Hepatocyte (in vitro differentiated cells): ENCODE measurements around the gene GLT1D1. TPM values are rescaled to one million over a fixed set of nuclear protein-coding genes. Genes with fewer than 3 reads are reported as not detected.

Experiments
- DNase-seq: peaks from one replicate; pipeline ENCODE4 v3.0.0-alpha.2; 2016; ENCODE audit warnings: low spot score
- H2AFZ ChIP-seq: fragments of 200-600 bp; sonication (generic); 2 replicates; pipeline ENCODE4 v1.6.0; 2016; ENCODE audit warnings: antibody characterized with exemption, mild to moderate bottlenecking
- H3K27ac ChIP-seq: fragments of 200-600 bp; sonication (generic); 2 replicates; pipeline ENCODE4 v1.5.1; 2016; ENCODE audit warnings: mild to moderate bottlenecking
- H3K27me3 ChIP-seq: fragments of 200-600 bp; sonication (generic); 2 replicates; pipeline ENCODE4 v1.6.1; 2016
- H3K36me3 ChIP-seq: fragments of 200-600 bp; sonication (generic); replicated peaks from 2 replicates; pipeline ENCODE4 v1.5.1; 2016; ENCODE audit warnings: low read depth; ENCODE audit not compliant: insufficient read depth
- H3K4me1 ChIP-seq: fragments of 200-600 bp; sonication (generic); 2 replicates; pipeline ENCODE4 v1.5.1; 2016; ENCODE audit warnings: mild to moderate bottlenecking, moderate library complexity; ENCODE audit not compliant: insufficient read depth
- H3K4me2 ChIP-seq: fragments of 200-600 bp; sonication (generic); 2 replicates; pipeline ENCODE4 v1.6.0; 2016
- H3K4me3 ChIP-seq: fragments of 200-600 bp; sonication (generic); 2 replicates; pipeline ENCODE4 v1.5.1; 2016; ENCODE audit warnings: mild to moderate bottlenecking
- H3K79me2 ChIP-seq: fragments of 200-600 bp; sonication (generic); 2 replicates; pipeline ENCODE4 v1.6.0; 2017; ENCODE audit warnings: mild to moderate bottlenecking
- H3K9me2 ChIP-seq: fragments of 200-600 bp; sonication (generic); replicated peaks from 2 replicates; pipeline ENCODE4 v1.6.0; 2017; ENCODE audit warnings: mild to moderate bottlenecking; ENCODE audit not compliant: insufficient read depth
- H3K9me3 ChIP-seq: fragments of 200-600 bp; sonication (generic); 2 replicates; pipeline ENCODE4 v1.5.1; 2016; ENCODE audit warnings: low read depth, mild to moderate bottlenecking
- H4K20me1 ChIP-seq: fragments of 200-600 bp; sonication (generic); 2 replicates; pipeline ENCODE4 v1.6.0; 2016; ENCODE audit warnings: mild to moderate bottlenecking; ENCODE audit not compliant: insufficient read depth, poor library complexity, severe bottlenecking
- CTCF ChIP-seq: fragments of 200-600 bp; sonication (generic); IDR thresholded peaks from 2 replicates; pipeline ENCODE4 v1.5.1; 2016; ENCODE audit warnings: antibody characterized with exemption, mild to moderate bottlenecking; ENCODE audit not compliant: poor library complexity
- EZH2 ChIP-seq: fragments of 200-600 bp; sonication (generic); IDR thresholded peaks from 2 replicates; pipeline ENCODE4 v1.6.1; 2016; ENCODE audit warnings: antibody characterized with exemption, mild to moderate bottlenecking, borderline replicate concordance
- EZH2phosphoT487 ChIP-seq: fragments of 200-600 bp; sonication (generic); IDR thresholded peaks from one replicate; pipeline ENCODE4 v1.6.1; 2018; ENCODE audit warnings: antibody characterized with exemption, mild to moderate bottlenecking, low read depth, moderate library complexity; ENCODE audit not compliant: unreplicated experiment, severe bottlenecking
- WGBS: methylation state at CpG from one replicate; pipeline ENCODE4 v1.1.6; 2016; ENCODE audit warnings: low lambda C conversion rate; ENCODE audit errors: missing lambda C conversion rate; 5-methylcytosine and 5-hydroxymethylcytosine counted together
- polyA plus RNA-seq: library from polyadenylated mRNA; unstranded; fragments of >200 nt; fragmentation: Nextera tagmentation; extraction: Ambion mirVana; gene quantifications from 2 replicates; pipeline ENCODE4 v1.2.1, GENCODE V29; 2016
- total RNA-seq: library from RNA; depleted of rRNA; stranded (reverse); fragments of >200 nt; gene quantifications from 2 replicates; pipeline ENCODE4 v1.2.3, GENCODE V29; 2014

GLT1D1 gene
- total and polyA plus RNA-seq, 2 experiments from 2014 or later: 1.8 to 1.9 TPM

- H3K27ac ChIP-seq: no peak overlapping the region
- peaks cover 91% of the 10 kb centered on the region for H3K79me2 ChIP-seq
- no peak overlapping the region for H3K4me2 ChIP-seq
- H3K4me3 ChIP-seq: no peak overlapping the region
- H3K36me3 ChIP-seq: no peaks in the 10 kb centered on the region
- DNase-seq: no peak
- H3K27me3 ChIP-seq: no peaks in the 10 kb centered on the region
- H2AFZ ChIP-seq: no peak overlapping the region
- no peaks in the 10 kb centered on the region for H3K9me2 ChIP-seq
- 86% methylated on average over 10 of the region's 10 CpGs for WGBS
- peaks cover 44% of the 10 kb centered on the region for H4K20me1 ChIP-seq
- TF ChIP-seq CTCF (no peak), EZH2 (no peak), EZH2phosphoT487 (no peak)
- no peaks in the 10 kb centered on the region for H3K9me3 ChIP-seq
- peaks cover 16% of the 10 kb centered on the region for H3K4me1 ChIP-seq
Observed at GRCh38 chr12:128813883-128814282, 39.4 kb upstream of the GLT1D1 start.

GRCh38 chr12:128814411-128815261 is 38.6 kb upstream of the GLT1D1 start:
- no peaks in the 10 kb centered on the region for H3K9me3 ChIP-seq
- H3K36me3 ChIP-seq: no peaks in the 10 kb centered on the region
- no peak for DNase-seq

GRCh38 chr12:128815779-128816642 is 37.3 kb upstream of the GLT1D1 start:
- no peaks in the 10 kb centered on the region for H3K36me3 ChIP-seq
- H3K9me2 ChIP-seq: no peaks in the 10 kb centered on the region
- H3K27ac ChIP-seq: no peak overlapping the region
- no peak for DNase-seq
- no peak overlapping the region for H3K4me3 ChIP-seq
- H3K4me2 ChIP-seq: no peak overlapping the region
- H3K9me3 ChIP-seq: no peaks in the 10 kb centered on the region
- no peak overlapping the region for H2AFZ ChIP-seq
- no peak for TF ChIP-seq EZH2
- no peak for TF ChIP-seq CTCF
- TF ChIP-seq EZH2phosphoT487: no peak
- peaks cover 50% of the 10 kb centered on the region for H4K20me1 ChIP-seq
- peaks cover 17% of the 10 kb centered on the region for H3K4me1 ChIP-seq
- H3K79me2 ChIP-seq: peaks cover 96% of the 10 kb centered on the region
- WGBS: 90% methylated on average over 7 of the region's 7 CpGs
- H3K27me3 ChIP-seq: no peaks in the 10 kb centered on the region

More at GRCh38 chr12:128814411-128815261, 38.6 kb upstream of the GLT1D1 start:
- Histone ChIP-seq H3K27me3 (no peaks in the 10 kb centered on the region), H3K4me2 (no peak overlapping the region), H3K4me3 (no peak overlapping the region), H3K9me2 (no peaks in the 10 kb centered on the region), H3K79me2 (peaks cover 95% of the 10 kb centered on the region), H4K20me1 (peaks cover 49% of the 10 kb centered on the region), H3K27ac (no peak overlapping the region), H3K4me1 (peaks cover 17% of the 10 kb centered on the region), H2AFZ (no peak overlapping the region)
- 97% methylated on average over 25 of the region's 25 CpGs for WGBS
- no peak for TF ChIP-seq EZH2
- no peak for TF ChIP-seq CTCF
- no peak for TF ChIP-seq EZH2phosphoT487
